Memory B cell (primary cell): ENCODE measurements around the gene PANX1.

Source experiments
- ATAC-seq: fragments of 150-1000 bp; cut with Tn5 transposase; 2 replicates; pipeline ENCODE4 v1.10.0; 2021; ENCODE audit warnings: low read depth, mild to moderate bottlenecking, moderate library complexity
- DNase-seq, 2 donors: peaks; one replicate each; pipeline ENCODE4 v3.0.0; 2022; ENCODE audit warnings: low spot score in 2 of 2
- H3K27ac Mint-ChIP-seq: one replicate; pipeline ENCODE4 v1.8.0; 2022; ENCODE audit warnings: mild to moderate bottlenecking, moderate library complexity, mixed read lengths
- H3K27me3 Mint-ChIP-seq: one replicate; pipeline ENCODE4 v1.8.0; 2022; ENCODE audit warnings: mixed read lengths
- H3K36me3 Mint-ChIP-seq: one replicate; pipeline ENCODE4 v1.8.0; 2022; ENCODE audit warnings: mild to moderate bottlenecking, mixed read lengths
- H3K4me1 Mint-ChIP-seq: one replicate; pipeline ENCODE4 v1.8.0; 2022; ENCODE audit warnings: mixed read lengths
- H3K4me3 Mint-ChIP-seq: one replicate; pipeline ENCODE4 v1.8.0; 2022; ENCODE audit warnings: mild to moderate bottlenecking, moderate library complexity, mixed read lengths
- H3K9me3 Mint-ChIP-seq: one replicate; pipeline ENCODE4 v1.8.0; 2022; ENCODE audit warnings: mixed read lengths

Gene PANX1

DNA sequence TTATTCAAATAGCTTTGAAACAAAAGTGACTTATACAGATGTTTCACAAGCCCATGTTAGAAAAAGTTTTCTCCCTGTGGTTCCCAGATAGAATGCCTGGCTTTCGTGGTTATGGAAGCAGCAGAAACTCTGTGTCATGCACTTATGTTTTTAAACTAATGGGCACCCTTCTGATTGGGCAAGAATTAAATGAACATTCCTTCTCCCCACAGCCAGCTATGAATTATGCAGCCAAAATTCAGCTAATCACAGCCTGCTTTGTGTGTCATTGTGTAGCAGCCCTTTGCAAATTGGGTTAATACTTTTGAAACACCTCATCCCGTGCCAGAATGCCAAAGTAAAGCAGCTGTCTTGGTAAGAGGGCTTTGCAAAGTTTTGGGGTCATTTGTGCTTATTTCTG lies 46.9 kb downstream of the PANX1 start:
- Mint-ChIP-seq H3K27ac (no peak overlapping the region), H3K27me3 (no peaks in the 10 kb centered on the region), H3K4me3 (no peak overlapping the region), H3K9me3 (no peaks in the 10 kb centered on the region), H3K4me1 (peaks cover 20% of the 10 kb centered on the region), H3K36me3 (peaks cover 45% of the 10 kb centered on the region)
- ATAC-seq (no peak), DNase-seq (no peak)

- Mint-ChIP-seq H3K27ac (no peak overlapping the region), H3K36me3 (peaks cover 44% of the 10 kb centered on the region), H3K4me1 (peaks cover 7% of the 10 kb centered on the region), H3K9me3 (no peaks in the 10 kb centered on the region), H3K27me3 (no peaks in the 10 kb centered on the region), H3K4me3 (no peak overlapping the region)
- no peak for ATAC-seq
- DNase-seq = no peak
Observed at GRCh38 chr11:94178331-94178730, 49.7 kb downstream of the PANX1 start.

DNA sequence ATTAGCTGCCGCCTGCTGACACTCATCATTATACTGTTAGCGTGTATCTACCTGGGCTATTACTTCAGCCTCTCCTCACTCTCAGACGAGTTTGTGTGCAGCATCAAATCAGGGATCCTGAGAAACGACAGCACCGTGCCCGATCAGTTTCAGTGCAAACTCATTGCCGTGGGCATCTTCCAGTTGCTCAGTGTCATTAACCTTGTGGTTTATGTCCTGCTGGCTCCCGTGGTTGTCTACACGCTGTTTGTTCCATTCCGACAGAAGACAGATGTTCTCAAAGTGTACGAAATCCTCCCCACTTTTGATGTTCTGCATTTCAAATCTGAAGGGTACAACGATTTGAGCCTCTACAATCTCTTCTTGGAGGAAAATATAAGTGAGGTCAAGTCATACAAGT lies 51.1 kb downstream of the PANX1 start:
- peaks cover 38% of the 10 kb centered on the region for H3K36me3 Mint-ChIP-seq
- no peak for ATAC-seq
- no peak overlapping the region for H3K27ac Mint-ChIP-seq

GRCh38 chr11:94181526-94181925 lies 52.9 kb downstream of the PANX1 start:
- no peak overlapping the region for H3K27ac Mint-ChIP-seq
- peaks cover 7% of the 10 kb centered on the region for H3K4me1 Mint-ChIP-seq
- H3K4me3 Mint-ChIP-seq = no peak overlapping the region
- H3K9me3 Mint-ChIP-seq = no peaks in the 10 kb centered on the region
- ATAC-seq (no peak), DNase-seq (no peak)
- H3K27me3 Mint-ChIP-seq = no peaks in the 10 kb centered on the region
- peaks cover 36% of the 10 kb centered on the region for H3K36me3 Mint-ChIP-seq

More for the DNA sequence above, 51.1 kb downstream of the PANX1 start:
- Mint-ChIP-seq H3K9me3 (no peaks in the 10 kb centered on the region), H3K4me1 (peaks cover 7% of the 10 kb centered on the region), H3K4me3 (no peak overlapping the region), H3K27me3 (no peaks in the 10 kb centered on the region)
- DNase-seq = no peak

DNA sequence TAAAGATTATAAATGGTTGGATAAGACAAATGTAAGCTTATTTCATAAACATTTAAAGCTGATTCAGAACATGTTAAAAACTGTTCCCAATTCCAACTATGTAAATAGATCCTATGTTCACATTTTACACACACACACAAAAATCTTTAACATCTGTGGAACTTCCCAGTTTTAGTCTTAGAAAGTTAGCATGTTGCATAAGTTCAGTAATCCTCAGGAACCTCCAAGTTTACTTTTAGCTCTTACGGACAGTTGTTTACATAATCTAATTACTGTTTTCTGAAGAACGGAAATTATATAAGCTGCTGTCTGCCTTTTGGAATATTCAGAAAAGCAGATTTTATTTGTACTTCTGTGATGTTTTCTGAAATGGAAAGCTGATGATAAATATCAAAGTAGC lies 53.3 kb downstream of the PANX1 start:
- Mint-ChIP-seq H3K4me1 (peaks cover 7% of the 10 kb centered on the region), H3K4me3 (no peak overlapping the region), H3K27me3 (no peaks in the 10 kb centered on the region), H3K36me3 (peaks cover 33% of the 10 kb centered on the region), H3K27ac (no peak overlapping the region), H3K9me3 (no peaks in the 10 kb centered on the region)
- DNase-seq (no peak), ATAC-seq (no peak)

GRCh38 chr11:94183251-94183885 lies 54.7 kb downstream of the PANX1 start:
- Mint-ChIP-seq H3K4me3 (no peak overlapping the region), H3K27ac (peak overlapping the region; percentile 32), H3K9me3 (no peaks in the 10 kb centered on the region), H3K27me3 (no peaks in the 10 kb centered on the region), H3K36me3 (peaks cover 24% of the 10 kb centered on the region), H3K4me1 (peaks cover 7% of the 10 kb centered on the region)
- DNase-seq = no peak
- no peak for ATAC-seq

DNA sequence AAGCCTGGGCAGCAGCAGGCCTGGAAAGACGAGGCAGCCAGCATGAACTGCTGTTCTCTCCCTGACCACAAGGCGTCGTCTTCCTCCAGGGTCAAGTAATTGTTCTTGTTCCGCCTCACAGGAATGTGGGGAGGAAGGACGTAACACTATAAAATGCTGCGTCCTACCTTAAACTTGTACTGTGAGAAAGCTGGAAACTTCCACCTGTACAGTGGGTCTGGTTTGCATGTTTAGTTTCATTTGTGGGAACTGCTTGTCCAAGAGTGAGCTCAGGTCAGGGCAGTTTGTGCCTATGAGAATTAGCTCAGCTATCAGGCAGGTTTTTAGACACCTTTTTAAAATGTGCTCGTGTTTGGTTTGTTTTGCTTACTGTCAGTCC lies 55.2 kb downstream of the PANX1 start:
- peak; percentile 57 for ATAC-seq
- peaks cover 20% of the 10 kb centered on the region for H3K36me3 Mint-ChIP-seq
- no peaks in the 10 kb centered on the region for H3K9me3 Mint-ChIP-seq
- H3K4me1 Mint-ChIP-seq = peaks cover 7% of the 10 kb centered on the region
- H3K27ac Mint-ChIP-seq = peak overlapping the region; percentile 32
- no peak overlapping the region for H3K4me3 Mint-ChIP-seq
- H3K27me3 Mint-ChIP-seq = no peaks in the 10 kb centered on the region
- DNase-seq = peak; percentile 30 to 51

DNA sequence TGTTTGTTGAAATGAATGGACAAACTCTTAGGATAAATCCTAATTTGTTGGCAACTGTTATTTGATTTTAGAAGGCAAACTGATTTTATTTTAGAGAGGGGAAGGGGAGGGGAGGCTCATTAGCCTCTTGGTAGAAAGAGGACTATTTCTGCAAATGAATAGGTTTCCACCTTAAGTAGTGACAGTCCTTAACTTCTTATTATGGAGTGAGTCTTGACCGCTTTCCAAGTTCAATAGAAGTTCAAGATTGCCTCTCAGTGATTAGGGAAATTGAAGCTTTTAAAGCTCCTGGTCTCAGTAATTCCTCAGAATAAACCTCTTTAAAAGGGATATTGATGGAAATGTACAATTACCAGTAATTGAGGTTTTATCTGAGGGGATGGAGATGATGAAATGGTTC lies 55.7 kb downstream of the PANX1 start:
- H3K27me3 Mint-ChIP-seq = no peaks in the 10 kb centered on the region
- ATAC-seq (no peak), DNase-seq (no peak)
- peaks cover 17% of the 10 kb centered on the region for H3K36me3 Mint-ChIP-seq
- peaks cover 7% of the 10 kb centered on the region for H3K4me1 Mint-ChIP-seq
- no peaks in the 10 kb centered on the region for H3K9me3 Mint-ChIP-seq
- peak overlapping the region; percentile 32 for H3K27ac Mint-ChIP-seq
- no peak overlapping the region for H3K4me3 Mint-ChIP-seq

DNA sequence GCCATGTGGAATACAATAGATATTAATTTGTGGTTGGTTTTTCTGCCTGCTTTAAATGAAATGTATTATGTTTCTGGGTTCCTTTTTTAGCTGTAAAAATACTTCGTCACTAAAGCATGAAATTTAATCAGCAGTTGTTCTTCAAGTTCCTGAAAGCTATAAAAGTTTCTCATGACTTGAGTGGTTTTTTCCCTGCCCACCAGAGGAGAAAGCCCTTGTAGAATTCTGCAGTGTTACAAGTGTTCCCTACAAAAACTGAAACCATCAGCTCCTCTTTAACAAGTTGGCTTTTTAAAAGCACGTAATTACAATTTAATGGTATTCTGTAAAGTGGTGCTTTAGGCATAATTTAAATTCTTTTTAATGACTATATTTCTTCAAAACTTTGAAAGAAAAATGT lies 56.2 kb downstream of the PANX1 start:
- ATAC-seq (no peak), DNase-seq (no peak)
- H3K36me3 Mint-ChIP-seq = peaks cover 13% of the 10 kb centered on the region
- H3K4me1 Mint-ChIP-seq = peaks cover 7% of the 10 kb centered on the region
- no peak overlapping the region for H3K4me3 Mint-ChIP-seq
- H3K9me3 Mint-ChIP-seq = no peaks in the 10 kb centered on the region
- H3K27ac Mint-ChIP-seq = no peak overlapping the region
- H3K27me3 Mint-ChIP-seq = no peaks in the 10 kb centered on the region

- Mint-ChIP-seq H3K27me3 (no peaks in the 10 kb centered on the region), H3K4me1 (peaks cover 7% of the 10 kb centered on the region), H3K9me3 (peaks cover 1% of the 10 kb centered on the region), H3K27ac (no peak overlapping the region), H3K4me3 (no peak overlapping the region), H3K36me3 (peaks cover 7% of the 10 kb centered on the region)
- no peak for ATAC-seq
- DNase-seq = no peak
Observed at GRCh38 chr11:94185416-94186084, 56.9 kb downstream of the PANX1 start.

DNA sequence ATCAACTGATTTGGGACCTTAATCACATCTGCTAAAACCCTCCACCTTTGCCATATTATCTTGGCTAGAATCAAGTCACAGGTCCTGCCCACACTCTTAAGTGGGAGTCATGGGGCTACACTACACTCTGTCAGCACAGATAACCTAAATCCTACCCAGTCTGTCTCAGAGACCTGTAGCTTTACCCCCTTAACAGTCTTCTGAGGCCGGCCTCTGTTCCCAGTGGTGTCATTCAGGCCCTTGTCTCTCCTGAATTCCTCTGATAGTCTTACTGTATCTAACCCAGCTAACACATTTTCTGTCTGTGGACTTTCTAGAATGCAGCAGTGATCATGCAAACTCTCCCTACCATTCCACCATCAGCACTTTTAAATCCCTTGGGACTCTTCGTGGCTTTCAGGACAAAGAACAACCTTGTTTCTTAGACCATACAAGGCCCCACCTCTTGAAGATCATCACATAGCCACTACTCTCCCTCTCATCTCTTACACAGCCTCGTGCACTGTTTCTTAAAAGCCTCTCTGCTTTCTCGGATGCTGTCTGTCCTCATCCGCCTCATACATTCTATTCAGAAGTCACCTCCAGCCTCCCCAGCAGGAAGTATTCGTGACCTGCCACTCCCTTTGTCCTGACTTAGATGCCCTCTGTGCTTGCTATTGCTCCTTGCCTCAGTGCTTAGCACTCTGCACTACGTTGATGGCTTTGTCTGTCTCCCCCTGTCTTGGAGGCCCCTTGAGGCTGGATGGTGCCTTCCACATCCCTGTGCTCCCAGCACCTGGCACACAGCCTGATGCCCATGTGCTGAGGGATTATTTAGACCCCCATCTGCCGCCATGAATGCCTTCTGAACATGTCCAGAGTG lies 57.9 kb downstream of the PANX1 start:
- DNase-seq (no peak), ATAC-seq (no peak)
- Mint-ChIP-seq H3K27ac (no peak overlapping the region), H3K9me3 (peaks cover 1% of the 10 kb centered on the region), H3K27me3 (no peaks in the 10 kb centered on the region), H3K36me3 (no peaks in the 10 kb centered on the region), H3K4me1 (peaks cover 7% of the 10 kb centered on the region), H3K4me3 (no peak overlapping the region)

GRCh38 chr11:94193288-94193687 lies 64.6 kb downstream of the PANX1 start:
- Mint-ChIP-seq H3K4me1 (no peaks in the 10 kb centered on the region), H3K9me3 (peaks cover 1% of the 10 kb centered on the region), H3K27me3 (peaks cover 2% of the 10 kb centered on the region), H3K36me3 (no peaks in the 10 kb centered on the region), H3K4me3 (no peak overlapping the region), H3K27ac (no peak overlapping the region)
- ATAC-seq (no peak), DNase-seq (no peak)

GRCh38 chr11:94194712-94195111 lies 66.1 kb downstream of the PANX1 start:
- no peak overlapping the region for H3K27ac Mint-ChIP-seq
- ATAC-seq (no peak), DNase-seq (no peak)
- H3K9me3 Mint-ChIP-seq = peaks cover 1% of the 10 kb centered on the region
- no peaks in the 10 kb centered on the region for H3K4me1 Mint-ChIP-seq
- no peak overlapping the region for H3K4me3 Mint-ChIP-seq
- peaks cover 2% of the 10 kb centered on the region for H3K27me3 Mint-ChIP-seq
- no peaks in the 10 kb centered on the region for H3K36me3 Mint-ChIP-seq

- H3K9me3 Mint-ChIP-seq = no peaks in the 10 kb centered on the region
- no peak for DNase-seq
- H3K27me3 Mint-ChIP-seq = peaks cover 2% of the 10 kb centered on the region
- no peak overlapping the region for H3K4me3 Mint-ChIP-seq
- H3K27ac Mint-ChIP-seq = no peak overlapping the region
- no peaks in the 10 kb centered on the region for H3K4me1 Mint-ChIP-seq
- no peaks in the 10 kb centered on the region for H3K36me3 Mint-ChIP-seq
- no peak for ATAC-seq
Observed at GRCh38 chr11:94196363-94196762, 67.7 kb downstream of the PANX1 start.
